T-helper 2 cell treated with Interferon-gamma antibody and Interleukin-4, amounts not matched to agents 5 μg/mL and 100 μg/mL, for 36 hours (primary cell): ENCODE data around the gene NCLN.
"Not testable (repeated sequence)": the region's sequence is repeated elsewhere in the genome, so short reads cannot be mapped to it uniquely, and the experiment has no call there.

Experiments used
- DNase-seq: peaks from one replicate; pipeline ENCODE4 v3.0.0; 2021; ENCODE audit warnings: low spot score
- H3K27ac Mint-ChIP-seq: one replicate; pipeline ENCODE4 v1.8.0; 2021; ENCODE audit warnings: mild to moderate bottlenecking, mixed read lengths
- H3K27me3 Mint-ChIP-seq: one replicate; pipeline ENCODE4 v1.8.0; 2021; ENCODE audit warnings: low read depth, mixed read lengths
- H3K36me3 Mint-ChIP-seq: one replicate; pipeline ENCODE4 v1.8.0; 2021; ENCODE audit warnings: low read depth, mixed read lengths
- H3K4me1 Mint-ChIP-seq: one replicate; pipeline ENCODE4 v1.8.0; 2021; ENCODE audit warnings: low read depth, mixed read lengths
- H3K4me3 Mint-ChIP-seq: one replicate; pipeline ENCODE4 v1.8.0; 2022; ENCODE audit warnings: mild to moderate bottlenecking, moderate library complexity, mixed read lengths
- H3K9me3 Mint-ChIP-seq: one replicate; pipeline ENCODE4 v1.8.0; 2021; ENCODE audit warnings: mixed read lengths

NCLN gene

GRCh38 chr19:3162418-3163229, 23.1 kb upstream of the NCLN start:
- Mint-ChIP-seq H3K4me3 (no peak overlapping the region), H3K9me3 (peaks cover 15% of the 10 kb centered on the region), H3K27me3 (no peaks in the 10 kb centered on the region), H3K36me3 (peaks cover 84% of the 10 kb centered on the region), H3K4me1 (peaks cover 30% of the 10 kb centered on the region), H3K27ac (peak overlapping the region; percentile 71)
- no peak for DNase-seq

GRCh38 chr19:3163230-3163886, 22.4 kb upstream of the NCLN start:
- H3K27ac Mint-ChIP-seq: peak overlapping the region; percentile 71
- DNase-seq: peak; percentile 46
- H3K27me3 Mint-ChIP-seq: no peaks in the 10 kb centered on the region
- peaks cover 15% of the 10 kb centered on the region for H3K9me3 Mint-ChIP-seq
- peaks cover 29% of the 10 kb centered on the region for H3K4me1 Mint-ChIP-seq
- H3K36me3 Mint-ChIP-seq: peaks cover 84% of the 10 kb centered on the region
- no peak overlapping the region for H3K4me3 Mint-ChIP-seq

- no peak overlapping the region for H3K4me3 Mint-ChIP-seq
- DNase-seq: no peak
- H3K36me3 Mint-ChIP-seq: peaks cover 78% of the 10 kb centered on the region
- H3K27ac Mint-ChIP-seq: no peak overlapping the region
- H3K27me3 Mint-ChIP-seq: no peaks in the 10 kb centered on the region
- peaks cover 29% of the 10 kb centered on the region for H3K4me1 Mint-ChIP-seq
- peaks cover 15% of the 10 kb centered on the region for H3K9me3 Mint-ChIP-seq
Observed at GRCh38 chr19:3163943-3164342, 21.8 kb upstream of the NCLN start.

GRCh38 chr19:3167533-3168272, 18.0 kb upstream of the NCLN start:
- Mint-ChIP-seq H3K9me3 (peaks cover 6% of the 10 kb centered on the region), H3K4me1 (peaks cover 26% of the 10 kb centered on the region), H3K4me3 (no peak overlapping the region), H3K27me3 (no peaks in the 10 kb centered on the region), H3K36me3 (peaks cover 59% of the 10 kb centered on the region), H3K27ac (peak overlapping the region; percentile 70)
- DNase-seq: no peak

- Mint-ChIP-seq H3K36me3 (peaks cover 27% of the 10 kb centered on the region), H3K27me3 (no peaks in the 10 kb centered on the region), H3K9me3 (no peaks in the 10 kb centered on the region), H3K4me1 (peaks cover 23% of the 10 kb centered on the region), H3K4me3 (no peak overlapping the region), H3K27ac (peak overlapping the region; percentile 76)
- no peak for DNase-seq
Observed at GRCh38 chr19:3171894-3172672, 13.6 kb upstream of the NCLN start.

- H3K36me3 Mint-ChIP-seq: peaks cover 23% of the 10 kb centered on the region
- not testable (repeated sequence) for DNase-seq, H3K9me3 Mint-ChIP-seq, H3K4me3 Mint-ChIP-seq, H3K27me3 Mint-ChIP-seq
- H3K27ac Mint-ChIP-seq: peak overlapping the region; percentile 76
- peaks cover 24% of the 10 kb centered on the region for H3K4me1 Mint-ChIP-seq
Observed at GRCh38 chr19:3172673-3173000, 13.1 kb upstream of the NCLN start.

GRCh38 chr19:3175781-3176714, 9.7 kb upstream of the NCLN start:
- no peak for DNase-seq
- Mint-ChIP-seq H3K36me3 (peaks cover 29% of the 10 kb centered on the region), H3K4me1 (peaks cover 20% of the 10 kb centered on the region), H3K4me3 (peak overlapping the region; percentile 86), H3K27me3 (no peaks in the 10 kb centered on the region), H3K27ac (peak overlapping the region; percentile 90), H3K9me3 (no peaks in the 10 kb centered on the region)

GRCh38 chr19:3176715-3177501, 8.8 kb upstream of the NCLN start:
- Mint-ChIP-seq H3K27me3 (no peaks in the 10 kb centered on the region), H3K4me3 (peak overlapping the region; percentile 86), H3K4me1 (peaks cover 15% of the 10 kb centered on the region), H3K36me3 (peaks cover 32% of the 10 kb centered on the region), H3K9me3 (no peaks in the 10 kb centered on the region), H3K27ac (peak overlapping the region; percentile 90)
- peak; percentile 60 for DNase-seq

GRCh38 chr19:3178377-3178972, 7.3 kb upstream of the NCLN start, which contains the start of gene S1PR4:
Gene S1PR4 (plus strand): TSS chr19:3178769. CDS start chr19:3178793, 24 bp downstream.
- Mint-ChIP-seq H3K27ac (peak within 1 kb of the TSS; percentile 96), H3K27me3 (no peaks in the 10 kb centered on the region), H3K4me3 (peak within 1 kb of the TSS; percentile 100), H3K4me1 (peaks cover 15% of the 10 kb centered on the region), H3K9me3 (no peaks in the 10 kb centered on the region), H3K36me3 (peaks cover 42% of the 10 kb centered on the region)
- peak; percentile 50 for DNase-seq

GRCh38 chr19:3178973-3179738, 6.6 kb upstream of the NCLN start:
- Mint-ChIP-seq H3K4me1 (peaks cover 21% of the 10 kb centered on the region), H3K27me3 (no peaks in the 10 kb centered on the region), H3K36me3 (peaks cover 48% of the 10 kb centered on the region), H3K9me3 (no peaks in the 10 kb centered on the region), H3K4me3 (peak overlapping the region; percentile 100), H3K27ac (peak overlapping the region; percentile 96)
- DNase-seq: no peak

GRCh38 chr19:3179739-3180293, 5.9 kb upstream of the NCLN start:
- no peaks in the 10 kb centered on the region for H3K9me3 Mint-ChIP-seq

More at GRCh38 chr19:3179739-3180293, 5.9 kb upstream of the NCLN start:
- Mint-ChIP-seq H3K27ac (peak overlapping the region; percentile 96), H3K4me3 (peak overlapping the region; percentile 100), H3K27me3 (no peaks in the 10 kb centered on the region), H3K36me3 (peaks cover 53% of the 10 kb centered on the region), H3K4me1 (peaks cover 28% of the 10 kb centered on the region)
- peak; percentile 66 for DNase-seq
